Mesenchymal stem cell (in vitro differentiated cells and primary cell): ENCODE measurements around the gene SUN5.

Experiments used
- DNase-seq: peaks from one replicate; pipeline ENCODE4 v3.0.0-alpha.2; 2013
- H2AFZ ChIP-seq: one replicate; pipeline ENCODE4 v1.6.1; 2013; ENCODE audit warnings: low read depth, mild to moderate bottlenecking, control low read depth, inconsistent platforms, low read length, moderate library complexity
- H2AK5ac ChIP-seq: 2 replicates; pipeline ENCODE4 v1.6.1; 2013; ENCODE audit warnings: low read length, moderate library complexity, mild to moderate bottlenecking, inconsistent platforms; ENCODE audit not compliant: severe bottlenecking
- H2BK120ac ChIP-seq: one replicate; pipeline ENCODE4 v1.6.1; 2013; ENCODE audit warnings: low read depth, mild to moderate bottlenecking, inconsistent platforms, low read length, moderate library complexity
- H2BK12ac ChIP-seq, 2 experiments: one replicate each; pipeline ENCODE4 v1.6.1; 2013; ENCODE audit warnings: inconsistent platforms in 2 of 2, low read length in 2 of 2, mild to moderate bottlenecking in 2 of 2, moderate library complexity in 2 of 2, control low read depth in 1 of 2
- H2BK15ac ChIP-seq: one replicate; pipeline ENCODE4 v1.6.1; 2013; ENCODE audit warnings: mild to moderate bottlenecking, low read depth, inconsistent platforms; ENCODE audit not compliant: poor library complexity, severe bottlenecking
- H2BK5ac ChIP-seq: 2 replicates; pipeline ENCODE4 v1.6.1; 2013; ENCODE audit warnings: low read depth, mild to moderate bottlenecking, low read length, control low read depth, inconsistent platforms; ENCODE audit not compliant: poor library complexity, severe bottlenecking
- H3K14ac ChIP-seq, 2 experiments: one replicate each; pipeline ENCODE4 v1.6.1; 2013; ENCODE audit warnings: inconsistent platforms in 2 of 2, low read length in 2 of 2, control low read depth in 1 of 2, mild to moderate bottlenecking in 1 of 2, moderate library complexity in 1 of 2
- H3K18ac ChIP-seq, 2 experiments: one replicate each; pipeline ENCODE4 v1.6.1; 2013; ENCODE audit warnings: inconsistent platforms in 2 of 2, low read length in 2 of 2, control low read depth in 1 of 2, low read depth in 1 of 2, mild to moderate bottlenecking in 1 of 2
- H3K23ac ChIP-seq, 2 experiments: one replicate each; pipeline ENCODE4 v1.6.1; 2013; ENCODE audit warnings: inconsistent platforms in 2 of 2, low read length in 2 of 2, mild to moderate bottlenecking in 2 of 2, moderate library complexity in 2 of 2, control low read depth in 1 of 2
- H3K27ac ChIP-seq: 2 replicates; pipeline ENCODE4 v1.5.1; 2013; ENCODE audit warnings: mild to moderate bottlenecking, moderate library complexity, low read length, control low read depth, inconsistent platforms; ENCODE audit not compliant: poor library complexity, severe bottlenecking
- H3K27me3 ChIP-seq, 2 experiments: 2 replicates each; pipeline versions ENCODE4 v1.6.1 to v1.7.0; 2013; ENCODE audit warnings: low read length in 2 of 2, mild to moderate bottlenecking in 2 of 2, moderate library complexity in 2 of 2, control low read depth in 1 of 2, inconsistent platforms in 1 of 2; ENCODE audit not compliant: control insufficient read depth in 1 of 2, insufficient read depth in 1 of 2
- H3K36me3 ChIP-seq, 2 experiments: 2 replicates each; pipeline versions ENCODE4 v1.6.1 to v1.7.0; 2013; ENCODE audit warnings: low read length in 2 of 2, control low read depth in 1 of 2, inconsistent platforms in 1 of 2, low read depth in 1 of 2, mild to moderate bottlenecking in 1 of 2; ENCODE audit not compliant: insufficient read depth in 2 of 2, control insufficient read depth in 1 of 2
- H3K4ac ChIP-seq, 2 experiments: one replicate each; pipeline ENCODE4 v1.6.1; 2013; ENCODE audit warnings: inconsistent platforms in 2 of 2, low read length in 2 of 2, mild to moderate bottlenecking in 2 of 2, moderate library complexity in 2 of 2, control low read depth in 1 of 2, low read depth in 1 of 2
- H3K4me1 ChIP-seq: 2 replicates; pipeline ENCODE4 v1.6.1; 2013; ENCODE audit warnings: low read depth, low read length, control low read depth; ENCODE audit not compliant: control insufficient read depth, insufficient read depth
- H3K4me2 ChIP-seq: 2 replicates; pipeline ENCODE4 v1.6.1; 2013; ENCODE audit warnings: low read length, mild to moderate bottlenecking, inconsistent platforms; ENCODE audit not compliant: poor library complexity, severe bottlenecking
- H3K4me3 ChIP-seq, 2 experiments: 2 replicates each; pipeline versions ENCODE4 v1.5.1 to v1.7.0; 2013; ENCODE audit warnings: low read length in 2 of 2, mild to moderate bottlenecking in 2 of 2, control low read depth in 1 of 2, low read depth in 1 of 2; ENCODE audit not compliant: insufficient read depth in 1 of 2
- H3K79me1 ChIP-seq: replicated peaks from 2 replicates; pipeline ENCODE4 v1.6.1; 2013; ENCODE audit warnings: mild to moderate bottlenecking, control low read depth, low read length, inconsistent platforms; ENCODE audit not compliant: poor library complexity, severe bottlenecking
- H3K9ac ChIP-seq: 2 replicates; pipeline ENCODE4 v1.7.0; 2013; ENCODE audit warnings: mild to moderate bottlenecking, low read length, moderate library complexity
- H3K9me3 ChIP-seq: 2 replicates; pipeline ENCODE4 v1.7.0; 2013; ENCODE audit warnings: mild to moderate bottlenecking, low read length; ENCODE audit not compliant: control insufficient read depth
- H4K8ac ChIP-seq: one replicate; pipeline ENCODE4 v1.6.1; 2013; ENCODE audit warnings: inconsistent platforms, mild to moderate bottlenecking, low read length, moderate library complexity
- H4K91ac ChIP-seq: one replicate; pipeline ENCODE4 v1.6.1; 2013; ENCODE audit warnings: mild to moderate bottlenecking, low read length, inconsistent platforms
- WGBS: methylation state at CpG from one replicate; pipeline ENCODE4 v1.1.7; 2013; ENCODE audit warnings: mixed read lengths; 5-methylcytosine and 5-hydroxymethylcytosine counted together

SUN5 gene

DNA sequence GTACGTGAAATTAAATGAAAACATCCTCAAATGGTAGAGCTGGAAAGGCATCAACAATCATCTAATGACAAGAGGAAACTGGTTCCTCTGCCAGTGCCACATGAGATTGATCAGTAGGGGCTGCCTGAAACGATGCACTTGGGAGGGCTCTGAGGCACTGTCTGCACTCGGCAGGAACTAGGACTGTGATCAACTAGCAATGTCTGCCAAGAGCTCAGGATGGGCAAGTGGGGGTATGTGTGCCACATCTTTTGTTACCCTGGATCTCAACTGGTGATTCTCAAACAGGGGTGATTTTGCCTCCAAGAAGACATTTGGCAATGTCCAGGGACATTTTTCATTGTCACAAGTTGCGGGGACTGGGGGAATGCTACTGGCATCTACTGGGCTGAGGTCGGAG, 29.1 kb upstream of the SUN5 start:
- Histone ChIP-seq H3K14ac (no peak overlapping the region), H3K4me1 (no peaks in the 10 kb centered on the region), H4K8ac (no peak overlapping the region), H2BK12ac (no peak overlapping the region), H2BK120ac (no peak overlapping the region), H3K79me1 (no peaks in the 10 kb centered on the region), H4K91ac (no peak overlapping the region), H2BK5ac (no peak overlapping the region), H3K9me3 (peaks cover 3% of the 10 kb centered on the region), H3K18ac (no peak overlapping the region), H2AFZ (no peak overlapping the region), H3K36me3 (no peaks in the 10 kb centered on the region), H3K27ac (no peak overlapping the region), H2BK15ac (no peak overlapping the region), H3K4ac (no peak overlapping the region), H3K9ac (no peak overlapping the region), H3K4me3 (no peak overlapping the region), H3K23ac (no peak overlapping the region), H3K27me3 (peaks cover 9 to 45% of the 10 kb centered on the region in 2 experiments), H3K4me2 (no peak overlapping the region), H2AK5ac (no peak overlapping the region)
- DNase-seq, result no peak
- WGBS, result 58% methylated on average over 5 of the region's 5 CpGs

DNA sequence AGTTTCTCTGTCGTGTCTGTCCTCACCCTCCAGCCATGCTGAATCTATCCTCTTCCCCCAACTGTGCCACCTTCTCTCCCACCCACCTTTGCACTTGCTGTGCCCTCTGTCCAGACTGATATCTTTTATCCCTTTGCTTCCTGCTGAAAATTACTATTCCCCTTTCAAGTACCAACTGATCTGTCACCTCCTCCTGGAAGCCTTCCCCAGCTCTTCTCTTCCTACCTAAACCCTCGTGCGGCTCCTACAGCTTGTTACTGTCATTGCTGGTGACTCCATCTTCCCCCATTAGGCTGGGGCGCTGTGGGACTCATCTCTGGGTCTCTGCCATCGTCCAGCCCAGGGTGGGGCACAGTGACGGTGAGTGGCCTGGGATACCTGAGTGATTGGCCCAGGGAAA, 28.3 kb upstream of the SUN5 start:
- Histone ChIP-seq H2AK5ac (no peak overlapping the region), H2BK5ac (no peak overlapping the region), H3K9ac (no peak overlapping the region), H2AFZ (no peak overlapping the region), H4K91ac (no peak overlapping the region), H3K4me1 (no peaks in the 10 kb centered on the region), H2BK120ac (no peak overlapping the region), H3K14ac (no peak overlapping the region), H3K27me3 (peaks cover 16 to 52% of the 10 kb centered on the region in 2 experiments), H4K8ac (no peak overlapping the region), H3K23ac (no peak overlapping the region), H2BK15ac (no peak overlapping the region), H3K4me2 (no peak overlapping the region), H3K27ac (no peak overlapping the region), H3K36me3 (no peaks in the 10 kb centered on the region), H3K4me3 (no peak overlapping the region), H3K4ac (no peak overlapping the region), H3K9me3 (no peaks in the 10 kb centered on the region), H2BK12ac (no peak overlapping the region), H3K18ac (no peak overlapping the region), H3K79me1 (no peaks in the 10 kb centered on the region)
- no peak for DNase-seq
- WGBS, result 57% methylated on average over 6 of the region's 6 CpGs

DNA sequence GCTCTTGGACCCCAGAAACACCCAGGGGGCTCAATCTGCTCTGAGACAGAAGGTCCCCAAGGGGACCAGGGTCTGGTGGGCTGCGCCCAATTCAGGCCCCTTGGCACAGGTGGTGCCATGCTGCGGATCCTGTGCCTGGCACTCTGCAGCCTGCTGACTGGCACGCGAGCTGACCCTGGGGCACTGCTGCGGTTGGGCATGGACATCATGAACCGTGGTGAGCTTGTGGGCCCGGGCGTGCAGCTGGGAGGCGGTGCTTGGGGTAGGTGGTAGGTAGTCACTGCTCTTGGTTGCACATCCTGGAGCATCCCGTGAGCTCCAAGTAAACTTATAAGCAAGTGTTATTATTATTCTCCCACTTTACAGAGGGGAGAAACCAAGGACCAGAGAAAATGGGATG, 27.3 kb upstream of the SUN5 start, which contains the start of gene BPIFB6:
TSS of gene BPIFB6 (plus strand) at position 118 of the 400 bp plus-strand sequence. CDS start at position 118, 0 bp downstream.
- no peak within 1 kb of the TSS for H2AK5ac ChIP-seq
- no peak within 1 kb of the TSS for H3K4me3 ChIP-seq
- H2BK12ac ChIP-seq, result no peak within 1 kb of the TSS
- 85% methylated on average over 7 of the region's 10 CpGs for WGBS
- H2BK120ac ChIP-seq, result no peak within 1 kb of the TSS
- no peaks in the 10 kb centered on the region for H3K79me1 ChIP-seq
- no peak within 1 kb of the TSS for H3K9ac ChIP-seq
- no peak within 1 kb of the TSS for H2BK5ac ChIP-seq
- no peak within 1 kb of the TSS for H4K91ac ChIP-seq
- no peak within 1 kb of the TSS for H3K4ac ChIP-seq
- no peak within 1 kb of the TSS for H3K14ac ChIP-seq
- H3K23ac ChIP-seq, result no peak within 1 kb of the TSS
- peaks cover 16 to 54% of the 10 kb centered on the region in 2 experiments for H3K27me3 ChIP-seq
- H4K8ac ChIP-seq, result no peak within 1 kb of the TSS
- no peak within 1 kb of the TSS for H2AFZ ChIP-seq
- H3K27ac ChIP-seq, result no peak within 1 kb of the TSS
- H3K36me3 ChIP-seq, result no peaks in the 10 kb centered on the region
- H3K9me3 ChIP-seq, result no peaks in the 10 kb centered on the region
- H3K4me2 ChIP-seq, result no peak within 1 kb of the TSS
- no peak for DNase-seq
- no peak within 1 kb of the TSS for H2BK15ac ChIP-seq
- no peaks in the 10 kb centered on the region for H3K4me1 ChIP-seq
- no peak within 1 kb of the TSS for H3K18ac ChIP-seq

DNA sequence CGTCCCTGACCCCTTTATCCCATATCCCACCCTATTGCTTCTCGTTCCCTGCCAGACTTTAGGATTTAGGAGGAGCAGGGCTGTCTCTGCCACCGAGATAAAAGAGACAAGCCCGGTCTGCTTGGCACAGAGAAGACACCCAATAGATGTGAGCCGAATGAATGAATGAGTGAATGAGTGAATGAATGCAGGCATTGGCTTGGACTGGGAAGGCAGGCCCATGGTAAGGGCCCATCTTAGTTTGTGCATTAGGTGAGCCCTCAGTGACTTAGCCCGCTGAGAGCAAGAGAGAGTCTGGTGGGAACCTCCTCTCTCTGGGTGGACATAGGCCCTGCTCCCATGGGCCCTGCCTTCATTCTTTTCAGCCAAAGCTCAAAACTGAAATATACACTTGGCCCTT, 26.3 kb upstream of the SUN5 start:
- Histone ChIP-seq H3K4me2 (no peak overlapping the region), H2AFZ (no peak overlapping the region), H3K4me1 (no peaks in the 10 kb centered on the region), H3K27me3 (peaks cover 16 to 48% of the 10 kb centered on the region in 2 experiments), H3K14ac (no peak overlapping the region), H3K79me1 (no peaks in the 10 kb centered on the region), H2BK12ac (no peak overlapping the region), H3K23ac (no peak overlapping the region), H4K91ac (no peak overlapping the region), H3K18ac (no peak overlapping the region), H4K8ac (no peak overlapping the region), H3K9me3 (peaks cover under 1% of the 10 kb centered on the region), H3K4me3 (no peak overlapping the region), H3K9ac (no peak overlapping the region), H3K27ac (no peak overlapping the region), H3K36me3 (no peaks in the 10 kb centered on the region), H2BK15ac (no peak overlapping the region), H2BK5ac (no peak overlapping the region), H3K4ac (no peak overlapping the region), H2AK5ac (no peak overlapping the region), H2BK120ac (no peak overlapping the region)
- DNase-seq, result no peak
- 78% methylated on average over 5 of the region's 6 CpGs for WGBS
